ENCODE measurements around the gene GPR17. TPM values are rescaled to one million over a fixed set of nuclear protein-coding genes. Genes with fewer than 3 reads are reported as not detected.

Gene GPR17
- total RNA-seq, 2 donors from 2014 or later: 0.24 TPM; not detected in 1

DNA sequence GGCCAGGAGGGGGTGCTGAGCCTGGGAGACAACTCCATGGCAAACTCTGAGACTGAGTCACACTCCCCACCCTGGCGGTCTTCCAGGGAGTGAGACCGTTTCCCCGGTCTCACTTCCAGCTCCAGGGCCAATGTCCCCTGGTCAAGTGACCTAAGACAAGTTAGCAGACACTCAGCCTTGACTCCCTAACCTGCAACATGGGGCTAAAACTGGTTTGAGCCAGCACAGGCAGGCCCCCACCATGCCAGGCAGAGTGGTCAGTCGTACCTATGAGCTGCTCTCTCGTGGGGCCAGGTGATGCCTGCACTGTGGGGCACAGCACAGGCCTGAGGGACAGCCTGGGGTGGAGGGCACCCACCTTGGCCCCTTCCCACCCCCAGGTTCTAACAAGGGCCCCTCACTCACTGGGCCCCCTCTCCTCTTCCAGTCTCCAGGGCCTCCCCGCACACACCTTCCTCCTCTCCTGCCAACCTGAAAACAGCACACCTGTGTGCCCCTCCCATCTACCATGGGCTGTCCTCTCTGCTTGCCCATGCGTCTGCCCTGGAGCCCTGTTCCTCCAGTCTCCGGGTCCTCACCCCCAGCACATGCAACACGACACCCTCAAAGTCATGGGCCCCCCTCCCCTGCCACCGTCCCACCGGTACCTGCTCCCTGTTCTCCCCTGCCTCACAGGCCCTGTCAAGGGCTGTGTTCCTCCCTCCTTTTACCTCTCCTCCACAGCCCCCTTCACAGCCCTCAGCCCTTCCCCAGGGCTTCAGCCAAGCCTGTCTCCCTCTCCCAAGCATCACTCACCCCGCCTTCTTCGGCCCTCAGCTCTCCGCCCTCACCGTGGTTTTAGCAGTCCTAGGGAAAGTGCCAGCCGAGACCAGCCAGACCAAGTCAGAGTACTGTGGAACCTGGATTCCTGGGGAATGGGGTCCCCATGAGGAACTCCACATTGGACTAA is 1.6 kb downstream of the GPR17 start:
- H3K9me3 ChIP-seq (ENCODE audit: control insufficient read depth, low read length): no peaks in the 10 kb centered on the region
- TF ChIP-seq, protein P1, sequence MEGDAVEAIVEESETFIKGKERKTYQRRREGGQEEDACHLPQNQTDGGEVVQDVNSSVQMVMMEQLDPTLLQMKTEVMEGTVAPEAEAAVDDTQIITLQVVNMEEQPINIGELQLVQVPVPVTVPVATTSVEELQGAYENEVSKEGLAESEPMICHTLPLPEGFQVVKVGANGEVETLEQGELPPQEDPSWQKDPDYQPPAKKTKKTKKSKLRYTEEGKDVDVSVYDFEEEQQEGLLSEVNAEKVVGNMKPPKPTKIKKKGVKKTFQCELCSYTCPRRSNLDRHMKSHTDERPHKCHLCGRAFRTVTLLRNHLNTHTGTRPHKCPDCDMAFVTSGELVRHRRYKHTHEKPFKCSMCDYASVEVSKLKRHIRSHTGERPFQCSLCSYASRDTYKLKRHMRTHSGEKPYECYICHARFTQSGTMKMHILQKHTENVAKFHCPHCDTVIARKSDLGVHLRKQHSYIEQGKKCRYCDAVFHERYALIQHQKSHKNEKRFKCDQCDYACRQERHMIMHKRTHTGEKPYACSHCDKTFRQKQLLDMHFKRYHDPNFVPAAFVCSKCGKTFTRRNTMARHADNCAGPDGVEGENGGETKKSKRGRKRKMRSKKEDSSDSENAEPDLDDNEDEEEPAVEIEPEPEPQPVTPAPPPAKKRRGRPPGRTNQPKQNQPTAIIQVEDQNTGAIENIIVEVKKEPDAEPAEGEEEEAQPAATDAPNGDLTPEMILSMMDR (conservative IDR thresholded peaks at IDR 0.05): no peak
- H3K27me3 ChIP-seq (ENCODE audit: control insufficient read depth, insufficient read depth, low read length, poor library complexity, severe bottlenecking): no peaks in the 10 kb centered on the region
- Mint-ChIP-seq H3K36me3 (ENCODE audit: low read depth) (no peaks in the 10 kb centered on the region), H3K4me1 (peaks cover 3% of the 10 kb centered on the region), H3K27ac (no peak overlapping the region), H3K4me3 (no peak overlapping the region), H3K9me3 (no peaks in the 10 kb centered on the region), H3K27me3 (ENCODE audit: insufficient read depth) (peaks cover 2% of the 10 kb centered on the region)
- no peak overlapping the region for H3K27ac ChIP-seq (ENCODE audit: low read depth, low read length)
- H3K9ac ChIP-seq (ENCODE audit: extremely low read depth, low read length, poor library complexity, severe bottlenecking): no peak overlapping the region
- WGBS, 2 experiments (ENCODE audit: insufficient coverage in 1 of 2, insufficient read length in 1 of 2): 83 to 90% methylated on average over 9 to 16 of the region's 16 CpGs
- no peaks in the 10 kb centered on the region for H3K4me1 ChIP-seq (ENCODE audit: control insufficient read depth, insufficient read depth, low read length)
- no peak overlapping the region for H3K4me3 ChIP-seq (ENCODE audit: low read length)
- no peak for DNase-seq
- H3K36me3 ChIP-seq (ENCODE audit: control insufficient read depth, insufficient read depth, low read length): no peaks in the 10 kb centered on the region

DNA sequence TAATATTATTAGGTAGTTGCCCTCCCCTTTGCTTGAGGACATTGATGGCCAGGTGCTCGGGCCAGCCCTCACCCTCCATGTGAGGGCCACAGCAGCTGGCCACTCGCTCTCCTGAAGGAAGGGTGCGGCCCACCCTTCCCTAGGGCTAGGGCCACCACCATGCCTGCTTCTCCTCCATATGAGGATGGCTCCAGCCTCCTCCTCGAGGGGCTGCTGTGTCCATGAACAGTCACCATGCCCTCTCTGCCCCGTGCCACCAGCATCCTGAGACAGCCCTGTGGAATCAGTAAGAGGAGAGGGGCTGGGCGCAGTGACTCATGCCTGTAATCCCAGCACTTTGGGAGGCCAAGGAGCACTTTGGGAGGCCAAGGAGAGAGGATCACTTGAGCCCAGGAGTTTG is 2.4 kb downstream of the GPR17 start:
- Mint-ChIP-seq H3K9me3 (no peaks in the 10 kb centered on the region), H3K27me3 (ENCODE audit: insufficient read depth) (peaks cover 5% of the 10 kb centered on the region), H3K36me3 (ENCODE audit: low read depth) (no peaks in the 10 kb centered on the region), H3K4me1 (peaks cover 3% of the 10 kb centered on the region), H3K4me3 (no peak overlapping the region), H3K27ac (no peak overlapping the region)
- Histone ChIP-seq H3K4me3 (ENCODE audit: low read length) (no peak overlapping the region), H3K27ac (ENCODE audit: low read depth, low read length) (no peak overlapping the region), H3K27me3 (ENCODE audit: control insufficient read depth, insufficient read depth, low read length, poor library complexity, severe bottlenecking) (no peaks in the 10 kb centered on the region), H3K9ac (ENCODE audit: extremely low read depth, low read length, poor library complexity, severe bottlenecking) (no peak overlapping the region), H3K36me3 (ENCODE audit: control insufficient read depth, insufficient read depth, low read length) (no peaks in the 10 kb centered on the region), H3K4me1 (ENCODE audit: control insufficient read depth, insufficient read depth, low read length) (no peaks in the 10 kb centered on the region), H3K9me3 (ENCODE audit: control insufficient read depth, low read length) (no peaks in the 10 kb centered on the region)
- 92 to 94% methylated on average over 6 of the region's 6 CpGs for WGBS, 2 experiments (ENCODE audit: insufficient coverage in 1 of 2, insufficient read length in 1 of 2)
- DNase-seq: no peak
- TF ChIP-seq, protein P1 (conservative IDR thresholded peaks at IDR 0.05): no peak

DNA sequence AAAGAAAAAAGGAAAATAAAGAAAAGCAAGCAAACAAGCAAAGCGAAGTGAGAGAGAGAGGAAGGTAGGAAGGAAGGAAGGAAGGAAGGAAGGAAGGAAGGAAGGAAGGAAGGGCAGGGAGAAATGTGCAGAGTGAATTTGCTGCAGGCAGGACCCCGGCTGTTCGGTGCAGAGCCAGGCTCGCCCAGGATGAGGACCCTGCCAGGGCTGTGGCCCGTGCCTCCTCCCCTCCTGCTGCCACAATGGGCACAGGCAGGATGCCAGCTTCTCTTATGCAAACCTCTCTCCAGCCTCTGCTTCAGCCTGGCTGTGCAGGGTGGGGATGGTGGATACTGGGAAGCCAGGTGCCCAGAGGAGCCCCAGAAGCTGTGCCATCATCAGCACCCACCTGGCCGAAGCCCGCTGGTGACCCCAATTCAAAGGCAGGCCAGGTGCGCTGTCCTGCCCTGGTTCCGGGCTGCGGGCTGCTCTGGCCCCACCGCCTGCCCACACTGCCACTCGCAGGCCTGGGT is 3.2 kb downstream of the GPR17 start:
- WGBS, 2 experiments (ENCODE audit: insufficient coverage in 1 of 2, insufficient read length in 1 of 2): 67 to 76% methylated on average over 3 to 12 of the region's 12 CpGs

More for the DNA sequence above, 3.2 kb downstream of the GPR17 start:
- no peak for DNase-seq
- Mint-ChIP-seq H3K27ac (no peak overlapping the region), H3K27me3 (ENCODE audit: insufficient read depth) (peaks cover 5% of the 10 kb centered on the region), H3K4me3 (no peak overlapping the region), H3K9me3 (no peaks in the 10 kb centered on the region), H3K36me3 (ENCODE audit: low read depth) (no peaks in the 10 kb centered on the region), H3K4me1 (peaks cover 3% of the 10 kb centered on the region)
- no peaks in the 10 kb centered on the region for H3K27me3 ChIP-seq (ENCODE audit: control insufficient read depth, insufficient read depth, low read length, poor library complexity, severe bottlenecking)
- H3K36me3 ChIP-seq (ENCODE audit: control insufficient read depth, insufficient read depth, low read length): no peaks in the 10 kb centered on the region
- no peak overlapping the region for H3K9ac ChIP-seq (ENCODE audit: extremely low read depth, low read length, poor library complexity, severe bottlenecking)
- TF ChIP-seq, protein P1 (conservative IDR thresholded peaks at IDR 0.05): no peak
- H3K4me1 ChIP-seq (ENCODE audit: control insufficient read depth, insufficient read depth, low read length): no peaks in the 10 kb centered on the region
- H3K9me3 ChIP-seq (ENCODE audit: control insufficient read depth, low read length): no peaks in the 10 kb centered on the region
- no peak overlapping the region for H3K27ac ChIP-seq (ENCODE audit: low read depth, low read length)
- no peak overlapping the region for H3K4me3 ChIP-seq (ENCODE audit: low read length)

Measured in endodermal cell (in vitro differentiated cells).